Left ventricle myocardium superior (tissue), 1 donor: ENCODE results near the gene PCDHGA11. TPM values are rescaled to one million over a fixed set of nuclear protein-coding genes. Genes with fewer than 3 reads are reported as not detected.
"Not testable (repeated sequence)": the region's sequence is repeated elsewhere in the genome, so short reads cannot be mapped to it uniquely, and the experiment has no call there.

Source experiments
- ATAC-seq: fragments of 200-7000 bp; cut with Tn5 transposase; one replicate; pipeline ENCODE4 v1.9.1; 2020; ENCODE audit warnings: mild to moderate bottlenecking, moderate library complexity
- DNase-seq: peaks from one replicate; pipeline ENCODE4 v3.0.0-alpha.2; 2020
- intact Hi-C: fragments of 100-400 bp; cut with micrococcal nuclease; formaldehyde crosslinking; loops from one replicate; pipeline ENCODE4 v1.11.0; 2022
- total RNA-seq: library from RNA; stranded (reverse); fragmentation: NEBNext Ultra II Directional; extraction: Animal tissue kit (Norgen Biotek cat#: 25700); gene quantifications from one replicate; pipeline ENCODE4 v1.2.1, GENCODE V29; 2021
- donor health status: DM: no; HTN: yes; CAD: no; lungs with severe emphysema.

PCDHGA11 gene
- total RNA-seq, 1 donor from 2014 or later: 5.0 TPM

GRCh38 chr5:141421489-141421855 is 621 bp downstream of the PCDHGA11 start:
- intact Hi-C loops: no loop called here
- DNase-seq (no peak), ATAC-seq (no peak)

- intact Hi-C loops: no loop called here
- no peak for DNase-seq
- ATAC-seq: no peak
Observed at GRCh38 chr5:141422742-141423291, 2.0 kb downstream of the PCDHGA11 start.

DNA sequence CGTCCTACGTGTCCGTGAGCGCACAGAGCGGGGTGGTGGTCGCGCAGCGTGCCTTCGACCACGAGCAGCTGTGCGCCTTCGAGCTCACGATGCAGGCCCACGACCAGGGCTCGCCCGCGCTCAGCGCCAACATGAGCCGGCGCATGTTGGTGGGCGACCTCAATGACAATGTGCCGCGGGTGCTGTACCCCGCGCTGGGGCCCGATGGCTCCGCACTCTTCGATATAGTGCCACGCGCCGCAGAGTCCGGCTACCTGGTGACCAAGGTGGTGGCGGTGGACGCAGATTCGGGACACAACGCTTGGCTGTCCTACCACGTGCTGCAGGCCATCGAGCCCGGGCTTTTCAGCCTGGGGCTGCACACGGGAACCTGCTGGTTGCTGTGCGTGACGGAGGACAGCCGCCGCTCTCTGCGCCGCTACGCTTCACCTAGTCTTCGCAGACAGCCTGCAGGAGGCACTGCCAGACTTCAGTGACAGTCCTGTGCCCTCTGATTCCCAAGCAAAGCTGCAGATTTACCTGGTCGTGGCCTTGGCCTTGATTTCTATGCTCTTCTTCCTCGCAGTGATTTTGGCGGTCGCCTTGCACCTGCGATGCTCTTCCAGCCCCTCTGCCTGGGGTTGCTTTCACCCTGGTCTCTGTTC is 7.1 kb downstream of the PCDHGA11 start:
- ATAC-seq (no peak), DNase-seq (no peak)
- intact Hi-C loops: no loop called here

DNA sequence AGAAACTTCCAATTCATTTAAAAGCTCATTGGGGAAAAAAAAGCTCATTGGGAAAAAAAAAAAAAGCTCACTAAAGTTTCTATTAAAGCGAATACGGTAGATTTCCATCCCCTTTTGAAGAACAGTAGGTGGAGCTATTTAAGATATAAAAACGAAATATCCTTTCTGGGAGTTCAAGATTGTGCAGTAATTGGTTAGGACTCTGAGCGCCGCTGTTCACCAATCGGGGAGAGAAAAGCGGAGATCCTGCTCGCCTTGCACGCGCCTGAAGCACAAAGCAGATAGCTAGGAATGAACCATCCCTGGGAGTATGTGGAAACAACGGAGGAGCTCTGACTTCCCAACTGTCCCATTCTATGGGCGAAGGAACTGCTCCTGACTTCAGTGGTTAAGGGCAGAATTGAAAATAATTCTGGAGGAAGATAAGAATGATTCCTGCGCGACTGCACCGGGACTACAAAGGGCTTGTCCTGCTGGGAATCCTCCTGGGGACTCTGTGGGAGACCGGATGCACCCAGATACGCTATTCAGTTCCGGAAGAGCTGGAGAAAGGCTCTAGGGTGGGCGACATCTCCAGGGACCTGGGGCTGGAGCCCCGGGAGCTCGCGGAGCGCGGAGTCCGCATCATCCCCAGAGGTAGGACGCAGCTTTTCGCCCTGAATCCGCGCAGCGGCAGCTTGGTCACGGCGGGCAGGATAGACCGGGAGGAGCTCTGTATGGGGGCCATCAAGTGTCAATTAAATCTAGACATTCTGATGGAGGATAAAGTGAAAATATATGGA is 9.7 kb downstream of the PCDHGA11 start, which contains the start of gene PCDHGA12:
TSS of gene PCDHGA12 (plus strand) at position 176 of the 782 bp plus-strand sequence. CDS start at position 429, 253 bp downstream.
- peak; percentile 93 for ATAC-seq
- peak; percentile 65 for DNase-seq
- intact Hi-C loops: no loop called here

DNA sequence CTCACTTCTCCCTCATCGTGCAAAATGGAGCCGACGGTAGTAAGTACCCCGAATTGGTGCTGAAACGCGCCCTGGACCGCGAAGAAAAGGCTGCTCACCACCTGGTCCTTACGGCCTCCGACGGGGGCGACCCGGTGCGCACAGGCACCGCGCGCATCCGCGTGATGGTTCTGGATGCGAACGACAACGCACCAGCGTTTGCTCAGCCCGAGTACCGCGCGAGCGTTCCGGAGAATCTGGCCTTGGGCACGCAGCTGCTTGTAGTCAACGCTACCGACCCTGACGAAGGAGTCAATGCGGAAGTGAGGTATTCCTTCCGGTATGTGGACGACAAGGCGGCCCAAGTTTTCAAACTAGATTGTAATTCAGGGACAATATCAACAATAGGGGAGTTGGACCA is 10.4 kb downstream of the PCDHGA11 start:
- ATAC-seq: peak; percentile 40
- intact Hi-C loops: no loop called here
- DNase-seq: no peak

- ATAC-seq, DNase-seq, intact Hi-C loops: not testable (repeated sequence)
Observed at GRCh38 chr5:141432308-141432707, 11.5 kb downstream of the PCDHGA11 start.

DNA sequence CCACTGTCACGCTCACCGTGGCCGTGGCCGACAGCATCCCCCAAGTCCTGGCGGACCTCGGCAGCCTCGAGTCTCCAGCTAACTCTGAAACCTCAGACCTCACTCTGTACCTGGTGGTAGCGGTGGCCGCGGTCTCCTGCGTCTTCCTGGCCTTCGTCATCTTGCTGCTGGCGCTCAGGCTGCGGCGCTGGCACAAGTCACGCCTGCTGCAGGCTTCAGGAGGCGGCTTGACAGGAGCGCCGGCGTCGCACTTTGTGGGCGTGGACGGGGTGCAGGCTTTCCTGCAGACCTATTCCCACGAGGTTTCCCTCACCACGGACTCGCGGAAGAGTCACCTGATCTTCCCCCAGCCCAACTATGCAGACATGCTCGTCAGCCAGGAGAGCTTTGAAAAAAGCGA is 11.9 kb downstream of the PCDHGA11 start:
- intact Hi-C loops, DNase-seq, ATAC-seq: not testable (repeated sequence)

- DNase-seq: no peak
- intact Hi-C loops: no loop called here
Observed at GRCh38 chr5:141434006-141434405, 13.2 kb downstream of the PCDHGA11 start.

DNA sequence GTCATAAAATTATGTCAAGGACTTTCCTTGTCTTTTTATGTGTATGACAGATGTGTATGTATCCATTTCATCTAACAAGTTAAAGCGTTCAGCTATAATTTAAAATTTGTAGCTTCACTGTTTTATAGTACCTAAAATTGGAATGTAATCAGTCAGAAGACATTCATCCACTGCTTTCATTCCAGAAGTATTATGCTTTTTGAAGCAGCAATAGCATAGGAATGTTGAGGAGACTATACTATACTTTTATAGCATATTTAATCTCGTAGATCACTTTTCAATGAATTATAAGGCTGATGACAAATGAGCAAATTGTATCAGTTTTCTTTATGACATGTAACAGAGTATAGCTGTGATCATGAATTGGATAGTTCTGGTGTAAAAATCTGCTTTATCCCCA is 16.4 kb downstream of the PCDHGA11 start:
- intact Hi-C loops: no loop called here
- DNase-seq (no peak), ATAC-seq (no peak)

More at GRCh38 chr5:141434006-141434405, 13.2 kb downstream of the PCDHGA11 start:
- ATAC-seq: no peak

DNA sequence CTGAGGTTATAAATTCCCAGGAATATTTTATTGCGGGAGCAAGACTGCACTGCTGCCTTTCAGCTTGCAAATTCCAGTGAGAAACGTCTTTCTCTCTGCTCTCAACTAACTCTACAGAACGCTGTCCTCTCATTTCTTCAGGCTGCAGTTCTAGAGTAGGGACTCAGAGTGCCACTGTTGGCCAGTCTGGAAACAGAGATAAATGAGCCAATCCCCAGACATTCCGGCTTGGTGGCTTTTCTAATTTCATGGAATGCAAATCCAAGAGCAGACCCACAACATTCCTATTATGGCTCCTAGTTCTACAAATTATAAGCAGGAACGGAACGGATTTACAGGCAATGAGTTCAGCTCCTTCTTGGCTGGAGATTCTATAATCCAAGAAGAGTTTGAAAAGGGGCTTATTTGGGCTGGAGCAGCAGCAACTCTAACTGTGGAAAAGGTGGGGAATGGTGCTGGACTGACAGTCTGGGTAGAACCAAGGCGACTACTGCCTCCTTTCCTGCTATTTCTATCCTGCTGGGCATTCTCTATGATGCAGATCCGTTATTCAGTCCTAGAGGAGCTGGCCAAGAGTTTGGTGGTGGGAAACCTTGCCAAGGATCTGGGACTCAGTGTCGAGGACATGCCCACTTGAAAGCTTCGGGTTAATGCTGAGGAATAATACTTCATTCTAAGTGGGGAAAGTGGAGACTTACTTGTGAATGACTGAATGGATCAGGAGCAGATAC is 18.7 kb downstream of the PCDHGA11 start:
- peak; percentile 63 for ATAC-seq
- intact Hi-C loops: no loop called here
- no peak for DNase-seq

- DNase-seq: no peak
- no peak for ATAC-seq
- intact Hi-C loops: no loop called here
Observed at GRCh38 chr5:141440341-141440740, 19.5 kb downstream of the PCDHGA11 start.

DNA sequence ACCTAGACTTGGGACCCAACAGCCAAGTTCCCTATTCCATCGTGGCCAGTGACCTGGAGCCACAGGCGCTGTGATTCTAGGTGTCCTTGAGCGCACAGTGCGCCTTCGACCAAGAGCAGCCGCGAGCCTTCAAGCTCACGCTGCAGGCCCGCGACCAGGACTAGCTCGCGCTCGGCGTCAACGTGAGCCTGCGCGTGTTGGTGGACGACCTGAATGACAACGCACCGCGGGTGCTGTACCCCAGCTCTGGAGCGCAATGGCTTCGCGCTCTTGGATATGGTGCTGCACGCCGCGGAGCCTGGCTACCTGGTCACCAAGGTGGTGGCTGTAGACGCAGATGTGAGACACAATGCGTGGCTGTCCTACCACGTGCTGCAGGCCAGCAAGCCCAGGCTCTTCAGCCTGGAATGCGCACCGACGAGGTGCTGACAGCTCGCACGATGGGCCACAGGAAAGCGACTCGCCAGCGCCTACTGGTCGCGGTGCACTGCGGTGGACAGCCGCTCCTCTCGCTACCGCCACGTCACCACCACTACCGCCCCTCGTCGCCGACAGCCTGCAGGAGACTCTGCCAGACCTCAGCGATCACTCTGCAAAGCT is 20.8 kb downstream of the PCDHGA11 start:
- ATAC-seq (peak; percentile 92), DNase-seq (peak; percentile 80)
- intact Hi-C loops: no loop called here

DNA sequence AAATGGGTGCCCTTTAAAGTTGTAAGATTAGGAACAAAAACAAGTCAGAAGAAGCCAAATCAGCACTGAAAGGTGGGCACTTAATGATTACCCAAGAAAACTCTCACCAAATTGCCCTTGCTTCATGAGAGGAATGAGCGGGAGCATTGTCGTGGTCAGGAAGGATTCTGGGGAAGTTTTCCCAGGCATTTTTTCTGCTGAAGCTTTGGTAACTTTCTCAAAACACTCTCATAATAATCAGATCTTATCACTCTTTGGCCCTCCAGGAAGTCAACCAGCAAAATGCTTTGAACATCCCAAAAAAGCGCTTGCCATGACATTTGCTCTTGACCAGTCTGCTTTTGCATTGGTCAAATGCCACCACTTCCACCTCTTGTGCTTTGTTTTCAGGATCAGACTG is 44.5 kb downstream of the PCDHGA11 start:
- ATAC-seq (no peak), DNase-seq (no peak)
- intact Hi-C loops: no loop called here

Other genes starting within 250 kb of the PCDHGA11 start
- 0.77 TPM for gene PCDHB7, start 248.4 kb upstream of the PCDHGA11 start, total RNA-seq
- gene PCDHB8, start 243.3 kb upstream of the PCDHGA11 start, total RNA-seq: 1.8 TPM
- 2.7 TPM for gene PCDHB16, start 238.7 kb upstream of the PCDHGA11 start, total RNA-seq
- 0.59 TPM for gene PCDHB9, start 233.9 kb upstream of the PCDHGA11 start, total RNA-seq
- 0.64 TPM for gene PCDHB10, start 228.7 kb upstream of the PCDHGA11 start, total RNA-seq
- gene PCDHB11, start 221.4 kb upstream of the PCDHGA11 start, total RNA-seq: 0.74 TPM
- 1.3 TPM for gene PCDHB12, start 212.3 kb upstream of the PCDHGA11 start, total RNA-seq
- gene PCDHB13, start 207.1 kb upstream of the PCDHGA11 start, total RNA-seq: 1.7 TPM
- gene PCDHB14, start 197.7 kb upstream of the PCDHGA11 start, total RNA-seq: 2.5 TPM
- gene PCDHB15, start 175.7 kb upstream of the PCDHGA11 start, total RNA-seq: 2.6 TPM
- gene SLC25A2, start 117.0 kb upstream of the PCDHGA11 start, total RNA-seq: not detected
- 106 TPM for gene TAF7, start 100.3 kb upstream of the PCDHGA11 start, total RNA-seq
- gene PCDHGA1, start 90.5 kb upstream of the PCDHGA11 start, total RNA-seq: 3.0 TPM
- 6.0 TPM for gene PCDHGA2, start 82.3 kb upstream of the PCDHGA11 start, total RNA-seq
- gene PCDHGA3, start 77.2 kb upstream of the PCDHGA11 start, total RNA-seq: 12.1 TPM
- 7.1 TPM for gene PCDHGB1, start 71.0 kb upstream of the PCDHGA11 start, total RNA-seq
- 8.4 TPM for gene PCDHGA4, start 66.0 kb upstream of the PCDHGA11 start, total RNA-seq
- 8.7 TPM for gene PCDHGB2, start 61.1 kb upstream of the PCDHGA11 start, total RNA-seq
- gene PCDHGA5, start 56.9 kb upstream of the PCDHGA11 start, total RNA-seq: 5.3 TPM
- 7.2 TPM for gene PCDHGB3, start 50.8 kb upstream of the PCDHGA11 start, total RNA-seq
- gene PCDHGA6, start 47.2 kb upstream of the PCDHGA11 start, total RNA-seq: 5.7 TPM
- 7.0 TPM for gene PCDHGA7, start 38.3 kb upstream of the PCDHGA11 start, total RNA-seq
- 5.4 TPM for gene PCDHGB4, start 33.4 kb upstream of the PCDHGA11 start, total RNA-seq
- 9.1 TPM for gene PCDHGA8, start 28.4 kb upstream of the PCDHGA11 start, total RNA-seq
- 6.4 TPM for gene PCDHGB5, start 23.1 kb upstream of the PCDHGA11 start, total RNA-seq
- 4.5 TPM for gene PCDHGA9, start 18.3 kb upstream of the PCDHGA11 start, total RNA-seq
- gene PCDHGB6, start 13.0 kb upstream of the PCDHGA11 start, total RNA-seq: 4.7 TPM
- gene PCDHGA10, start 8.1 kb upstream of the PCDHGA11 start, total RNA-seq: 5.3 TPM
- gene PCDHGB7, start 3.4 kb upstream of the PCDHGA11 start, total RNA-seq: 8.8 TPM
- gene PCDHGA12, start 9.5 kb downstream of the PCDHGA11 start, total RNA-seq: 5.1 TPM
- 13.4 TPM for gene PCDHGC3, start 54.9 kb downstream of the PCDHGA11 start, total RNA-seq
- 2.5 TPM for gene PCDHGC4, start 64.0 kb downstream of the PCDHGA11 start, total RNA-seq
- gene PCDHGC5, start 68.0 kb downstream of the PCDHGA11 start, total RNA-seq: 3.2 TPM
- 36.6 TPM for gene DIAPH1, start 197.9 kb downstream of the PCDHGA11 start, total RNA-seq
- 28.9 TPM for gene HDAC3, start 215.8 kb downstream of the PCDHGA11 start, total RNA-seq
- 0.55 TPM for gene RELL2, start 215.9 kb downstream of the PCDHGA11 start, total RNA-seq
- gene FCHSD1, start 230.4 kb downstream of the PCDHGA11 start, total RNA-seq: 3.7 TPM